Measurements from ENCODE around the gene OR2V1.
A peak's percentile ranks its signal among the peaks of the same experiment; 100 is the strongest.
"Not testable (repeated sequence)": the region's sequence is repeated elsewhere in the genome, so short reads cannot be mapped to it uniquely, and the experiment has no call there.

OR2V1 gene

DNA sequence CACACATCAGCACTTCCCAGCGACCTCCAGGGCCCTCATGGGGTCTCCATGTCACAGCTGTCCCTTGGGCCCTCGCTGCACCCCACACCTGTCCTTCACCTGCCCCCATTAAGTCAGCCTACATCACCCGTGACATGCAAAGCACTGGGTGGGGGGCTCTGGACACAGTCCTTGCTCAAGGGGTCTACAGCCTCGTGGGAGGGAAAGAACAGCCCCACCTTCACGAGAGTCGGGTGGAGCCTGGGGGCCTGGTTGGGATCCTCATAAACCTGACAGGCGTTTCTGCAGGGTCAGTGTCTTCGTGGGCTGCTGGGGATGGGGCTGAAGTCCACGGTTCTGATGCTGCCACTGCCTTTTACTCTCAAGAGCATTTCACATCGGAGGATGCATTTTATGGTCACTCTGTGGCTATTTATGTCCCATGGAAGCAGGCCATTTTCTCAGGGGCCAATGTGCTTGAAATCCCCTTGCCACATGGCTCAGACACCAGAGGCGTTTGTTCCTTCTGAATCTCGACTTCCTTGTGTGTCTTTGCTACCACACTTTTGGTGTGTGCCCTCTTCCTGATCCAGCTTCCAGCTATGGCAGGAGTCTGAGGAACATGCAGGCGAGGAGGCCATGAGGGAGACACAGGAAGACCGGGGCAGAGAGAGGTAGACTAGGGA lies at the start of gene OR2V1:
Gene OR2V1, minus strand, starts transcription at position 338 of the 665 bp plus-strand sequence. CDS start 5,865 bp downstream, outside the sequence.
- no peak for DNase-seq

GRCh38 chr5:181177559-181177958 lies 46.6 kb upstream of the OR2V1 start:
- not testable (repeated sequence) for DNase-seq

DNA sequence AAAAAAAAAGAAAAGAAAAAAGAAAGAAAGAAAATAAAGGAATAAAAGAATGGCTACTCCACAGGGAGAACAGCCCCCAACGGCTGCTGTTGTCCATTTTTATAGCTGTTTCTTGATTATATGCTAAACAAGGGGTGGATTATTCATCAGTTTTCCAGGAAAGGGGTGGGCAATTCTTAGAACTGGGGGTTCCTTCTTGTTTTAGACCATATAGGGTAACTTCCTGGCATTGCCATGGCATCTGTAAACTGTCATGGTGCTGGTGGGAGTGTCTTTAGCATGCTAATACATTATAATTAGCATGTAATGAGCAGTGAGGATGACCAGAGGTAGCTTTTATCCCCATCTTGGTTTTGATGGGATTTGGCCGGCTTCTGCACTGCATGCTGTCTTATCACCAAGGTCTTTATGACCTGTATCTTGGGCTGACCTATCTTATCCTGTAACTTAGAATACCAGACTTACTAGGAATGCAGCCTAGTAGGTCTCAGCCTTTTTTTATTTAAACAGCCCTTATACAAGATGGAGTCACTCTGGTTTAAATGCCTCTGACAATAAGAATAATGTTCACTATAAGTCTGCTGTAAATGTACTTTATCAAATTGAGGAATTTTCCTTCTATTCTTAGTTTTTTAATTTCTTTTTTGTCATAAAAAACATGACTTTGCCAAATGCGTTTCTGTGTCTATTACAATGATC lies 45.4 kb upstream of the OR2V1 start:
- DNase-seq = no peak

DNA sequence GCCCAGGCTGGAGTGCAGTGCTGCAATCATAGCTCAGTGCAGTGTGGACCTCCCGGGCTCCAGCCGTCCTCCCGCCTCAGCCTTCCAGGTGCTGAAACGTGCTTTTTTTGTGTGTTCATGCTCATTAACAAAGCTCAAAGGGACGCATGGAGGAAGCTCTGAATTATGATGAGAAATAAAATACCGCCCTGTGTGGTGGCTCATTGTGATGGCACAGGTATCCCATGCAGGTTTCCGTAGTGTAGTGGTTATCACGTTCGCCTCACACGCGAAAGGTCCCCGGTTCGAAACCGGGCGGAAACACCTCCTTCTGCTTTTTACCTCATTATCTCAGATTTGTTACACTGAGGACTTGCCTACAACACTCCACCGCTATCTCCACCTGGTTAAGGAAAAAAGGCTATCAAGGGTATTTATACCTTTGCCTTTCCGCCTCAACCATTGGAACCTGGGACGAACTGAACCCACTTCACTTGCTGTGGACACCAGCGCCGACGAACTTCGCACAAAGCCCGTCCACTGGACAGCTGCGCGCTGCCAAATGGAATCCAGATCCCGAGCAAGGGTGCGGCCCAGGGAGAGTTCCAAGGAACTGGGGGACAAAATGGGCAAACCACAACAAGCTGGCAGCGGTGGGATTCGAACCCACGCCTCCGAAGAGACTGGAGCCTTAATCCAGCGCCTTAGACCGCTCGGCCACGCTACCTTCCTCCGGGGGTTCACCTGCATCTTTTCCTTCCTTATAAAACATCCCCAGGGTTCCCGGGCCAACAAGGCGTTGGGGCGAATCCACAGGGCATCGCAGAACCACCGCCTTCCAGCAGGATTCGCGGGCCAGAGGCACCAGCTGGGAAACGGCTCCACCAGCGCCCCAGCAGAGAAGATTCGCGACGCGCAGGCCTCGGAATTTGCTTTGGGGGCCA lies 42.7 kb upstream of the OR2V1 start:
- no peak for DNase-seq

DNA sequence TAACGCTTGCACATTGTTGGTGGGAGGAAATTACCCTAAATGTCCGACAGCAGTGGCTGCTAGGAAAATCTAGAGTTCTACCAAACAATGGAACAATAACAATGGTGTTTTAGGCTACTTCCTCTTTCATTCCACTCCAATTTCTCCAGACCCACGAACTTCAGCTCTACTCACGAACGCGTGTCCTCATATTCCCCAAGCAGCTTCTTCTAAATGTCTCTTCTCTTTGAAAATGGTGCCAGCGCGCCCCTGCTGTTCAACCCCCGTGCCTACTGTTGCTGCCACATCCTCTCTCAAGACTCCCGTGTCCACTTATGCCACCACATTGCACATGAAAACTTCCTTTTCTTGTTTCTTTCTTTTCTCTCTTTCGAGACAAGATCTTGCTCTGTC lies 42.1 kb upstream of the OR2V1 start:
- no peak for DNase-seq

- no peak for DNase-seq
Measured at GRCh38 chr5:181171782-181172181, 40.8 kb upstream of the OR2V1 start.

DNA sequence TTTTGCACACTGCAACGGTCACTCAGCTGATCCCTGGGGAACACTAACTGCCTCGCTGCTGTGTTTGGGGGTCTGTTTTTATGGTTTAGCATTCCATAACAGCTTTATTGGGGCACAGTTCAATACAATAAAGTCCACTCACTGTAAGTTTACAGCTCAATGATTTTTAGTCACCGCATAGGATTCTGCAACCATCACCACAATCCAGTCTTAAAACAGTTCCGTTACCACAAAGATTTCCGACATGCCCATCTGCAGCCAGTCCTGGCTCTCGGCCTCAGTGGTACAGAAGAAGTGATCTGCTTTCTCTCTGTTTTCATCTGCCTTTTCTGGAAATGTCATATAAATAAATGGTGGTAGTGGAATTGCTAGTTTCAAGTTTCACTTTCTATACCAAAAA lies 40.0 kb upstream of the OR2V1 start:
- no peak for DNase-seq

DNA sequence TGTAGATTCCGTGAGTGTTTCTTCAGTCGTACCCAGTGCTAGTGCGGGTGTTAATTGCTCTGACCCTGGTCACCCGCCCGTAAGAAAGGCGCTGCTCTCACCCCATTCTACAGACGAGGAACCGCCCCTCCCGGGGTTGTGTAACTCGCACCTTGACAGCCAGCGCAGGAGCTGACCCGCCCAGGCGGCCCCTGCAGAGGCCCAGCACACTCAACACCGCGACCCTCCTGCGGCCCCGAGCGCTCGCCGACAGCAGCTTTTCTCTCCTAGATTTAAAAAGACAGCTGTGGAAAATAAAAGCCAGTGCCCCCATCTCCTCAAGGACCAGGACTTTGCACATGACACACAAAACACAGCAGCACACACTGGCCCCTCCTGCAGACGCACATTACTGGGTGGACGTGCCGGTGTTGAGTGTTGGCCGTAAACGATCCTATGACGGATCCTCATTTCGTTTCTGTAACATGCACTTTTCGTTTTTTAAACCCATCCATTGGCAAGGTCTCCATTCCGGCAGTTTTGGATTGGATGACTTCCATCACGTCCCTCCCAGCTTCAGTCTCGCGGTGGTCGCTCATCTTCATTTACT lies 39.4 kb upstream of the OR2V1 start:
- DNase-seq = no peak

DNA sequence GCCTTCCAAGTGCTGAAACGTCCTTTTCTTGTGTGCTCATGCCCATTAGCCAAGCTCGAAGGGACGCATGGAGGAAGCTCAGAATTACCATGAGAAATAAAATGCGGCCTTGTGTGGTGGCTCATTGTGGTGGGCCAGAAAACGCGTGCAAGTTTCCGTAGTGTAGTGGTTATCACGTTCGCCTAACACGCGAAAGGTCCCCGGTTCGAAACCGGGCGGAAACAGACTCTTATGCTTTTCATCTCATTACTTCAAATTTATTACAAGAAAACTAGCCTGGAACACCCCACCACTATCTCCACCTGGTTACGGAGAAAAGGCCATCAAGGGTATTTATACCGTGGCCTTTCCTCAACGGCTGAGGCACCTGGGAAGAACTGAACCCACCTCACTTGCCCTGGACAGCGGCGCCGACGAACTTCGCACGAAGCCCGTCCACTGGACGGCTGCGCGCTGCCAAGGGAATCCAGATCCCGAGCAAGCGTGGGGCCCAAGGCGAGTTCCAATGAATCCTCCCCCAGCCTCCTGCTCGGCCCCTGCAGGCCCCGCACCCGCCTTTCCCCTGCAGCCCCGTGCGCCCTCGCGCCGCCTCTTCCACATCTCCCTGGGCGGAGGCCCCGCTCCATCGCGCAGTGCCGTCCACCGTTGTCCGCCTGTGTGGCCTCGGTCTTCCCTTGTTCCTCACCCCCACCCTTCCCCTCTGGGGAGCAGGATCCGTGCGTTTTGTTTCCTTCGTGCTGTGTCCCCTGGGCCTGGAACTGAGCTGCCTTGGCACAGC lies 38.7 kb upstream of the OR2V1 start:
- DNase-seq = peak; percentile 81

GRCh38 chr5:181168595-181169118 lies 37.7 kb upstream of the OR2V1 start:
- no peak for DNase-seq

GRCh38 chr5:181167814-181168488 lies 37.0 kb upstream of the OR2V1 start:
- DNase-seq = no peak

- no peak for DNase-seq
Measured at GRCh38 chr5:181166812-181167733, 36.1 kb upstream of the OR2V1 start.

DNA sequence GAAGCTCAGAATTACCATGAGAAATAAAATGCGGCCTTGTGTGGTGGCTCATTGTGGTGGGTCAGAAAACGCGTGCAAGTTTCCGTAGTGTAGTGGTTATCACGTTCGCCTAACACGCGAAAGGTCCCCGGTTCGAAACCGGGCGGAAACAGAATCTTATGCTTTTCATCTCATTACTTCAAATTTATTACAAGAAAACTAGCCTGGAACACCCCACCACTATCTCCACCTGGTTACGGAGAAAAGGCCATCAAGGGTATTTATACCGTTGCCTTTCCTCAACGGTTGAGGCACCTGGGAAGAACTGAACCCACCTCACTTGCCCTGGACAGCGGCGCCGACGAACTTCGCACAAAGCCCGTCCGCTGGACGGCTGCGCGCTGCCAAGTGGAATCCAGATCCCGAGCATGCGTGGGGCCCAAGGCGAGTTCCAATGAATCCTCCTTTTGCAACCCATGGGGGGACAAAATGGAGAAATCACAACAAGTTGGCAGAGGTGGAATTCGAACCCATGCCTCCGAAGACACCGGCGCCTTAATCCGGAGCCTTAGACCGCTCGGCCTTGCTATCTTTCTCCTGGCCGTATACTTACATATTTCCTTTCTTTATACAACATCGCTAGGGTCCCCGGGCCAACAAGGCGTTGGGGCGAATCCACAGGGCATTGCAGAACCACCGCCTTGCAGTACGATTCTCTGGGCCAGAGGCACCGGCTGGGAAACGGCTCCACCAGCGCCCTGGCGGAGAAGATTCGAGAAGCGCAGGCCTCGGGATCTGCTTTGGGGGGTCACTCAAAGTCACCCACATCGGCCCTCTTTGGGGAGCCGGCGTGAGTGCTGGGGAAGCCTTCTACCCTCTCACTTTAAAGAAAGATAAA lies 33.3 kb upstream of the OR2V1 start:
- DNase-seq = peak; percentile 19

DNA sequence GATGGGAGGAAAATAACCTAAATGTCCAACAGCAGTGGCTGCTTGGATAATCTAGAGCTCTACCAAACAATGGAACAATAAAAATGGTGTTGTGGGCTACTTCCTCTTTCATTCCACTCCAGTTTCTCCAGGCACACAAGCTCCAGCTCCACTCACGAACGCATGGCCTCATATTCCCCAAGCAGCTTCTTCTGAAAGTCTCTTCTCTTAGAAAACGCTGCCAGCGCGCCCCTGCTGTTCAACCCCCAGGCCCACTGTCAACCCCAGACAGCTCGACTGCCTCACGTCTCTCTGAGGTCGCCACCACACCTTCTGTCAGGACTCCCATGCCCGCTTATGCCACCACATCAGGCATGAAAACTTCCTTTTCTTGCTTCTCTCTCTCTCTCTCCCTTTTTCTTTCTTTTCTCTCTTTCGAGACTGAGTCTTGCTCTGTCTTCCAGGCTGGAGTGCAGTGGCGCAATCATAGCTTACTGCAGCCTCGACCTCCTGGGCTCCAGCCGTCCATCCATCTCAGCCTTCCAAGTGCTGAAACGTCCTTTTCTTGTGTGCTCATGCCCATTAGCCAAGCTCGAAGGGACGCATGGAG lies 32.6 kb upstream of the OR2V1 start:
- peak; percentile 13 for DNase-seq

- DNase-seq = no peak
Measured at GRCh38 chr5:181161534-181162175, 30.7 kb upstream of the OR2V1 start.

GRCh38 chr5:181160755-181161533 lies 30.0 kb upstream of the OR2V1 start:
- DNase-seq = peak; percentile 68

- DNase-seq = peak; percentile 63
Measured at GRCh38 chr5:181160152-181160754, 29.3 kb upstream of the OR2V1 start.
